HL-60/S4 treated with phorbol 12-myristate 13-acetate at 8.2 ng/mL for 4 days and 3 days (cell line): Measurements from ENCODE around the gene MMP24OS.

Experiments used
- in situ Hi-C: fragments of 300-500 bp; cut with MboI; formaldehyde crosslinking; loops from 2 replicates; pipeline ENCODE4 v1.15.0; 2022; ENCODE audit warnings: low sequenced_read_pairs

Gene MMP24OS

DNA sequence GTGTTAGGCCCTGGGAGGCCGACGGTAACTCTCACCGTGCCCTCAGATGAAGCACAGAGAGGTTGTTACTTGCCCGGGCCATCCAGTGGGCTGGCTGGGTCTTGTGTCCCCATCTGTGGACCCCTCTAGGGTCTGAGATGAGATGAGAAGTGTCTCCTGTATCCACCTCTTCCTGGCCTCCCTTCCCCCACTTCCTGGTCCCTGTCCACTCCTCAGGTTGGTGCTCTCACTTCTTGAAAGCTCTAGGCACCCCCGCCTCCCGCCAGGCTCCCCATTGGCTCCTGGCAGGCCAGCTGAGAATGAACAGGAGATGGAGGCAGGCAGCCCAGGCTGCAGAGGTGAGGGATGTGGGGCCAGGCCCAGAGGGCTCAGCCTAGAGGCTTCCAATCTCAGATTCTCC lies 1.5 kb downstream of the MMP24OS start:
- in situ Hi-C loops: no loop called here

GRCh38 chr20:35275741-35276251 lies 2.1 kb downstream of the MMP24OS start:
- in situ Hi-C loops: no loop called here

- in situ Hi-C loops: loop anchor here (25.0 kb wide), 1 partner anchor 437 kb away; the partner anchor contains the start of gene NCOA6
Measured at GRCh38 chr20:35274172-35275092, 3.5 kb downstream of the MMP24OS start.

DNA sequence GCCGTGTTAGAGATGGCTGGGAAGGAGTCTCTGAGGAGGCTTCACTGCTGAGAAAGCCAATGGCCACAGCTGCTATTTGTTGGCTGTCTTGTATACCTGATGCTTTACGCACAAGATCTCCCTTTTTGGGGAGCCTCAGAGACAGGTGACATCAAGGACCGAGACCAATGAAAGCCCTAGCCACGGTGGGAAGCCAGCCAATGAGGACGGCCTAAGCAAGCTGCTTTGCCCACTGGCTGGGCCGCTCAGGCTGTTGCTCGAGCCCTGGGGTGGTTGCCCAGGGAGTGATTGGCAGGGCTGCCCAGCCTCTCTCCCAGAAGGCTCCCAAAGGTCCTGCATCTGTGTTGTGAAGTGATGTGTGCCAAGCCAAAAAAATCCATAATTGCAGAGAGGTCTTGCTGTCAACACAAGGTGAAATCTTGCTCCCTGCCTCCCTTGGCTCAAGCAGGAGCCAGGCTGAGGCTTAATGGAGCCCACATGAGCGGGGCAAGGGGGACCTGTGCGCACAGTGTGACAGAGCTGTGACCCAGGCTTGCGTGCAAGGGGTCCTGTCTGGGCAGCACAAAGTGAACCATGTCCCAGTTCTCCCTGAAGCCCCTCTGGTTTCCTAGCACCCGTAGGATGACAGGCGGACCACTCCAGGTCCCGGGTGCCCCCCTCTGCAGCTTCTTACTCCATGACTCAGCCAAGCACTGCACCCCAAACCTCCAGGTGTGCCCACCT lies 4.3 kb downstream of the MMP24OS start:
- in situ Hi-C loops: loop anchor here (25.0 kb wide), 1 partner anchor 436 kb away; the partner anchor contains the start of gene NCOA6

DNA sequence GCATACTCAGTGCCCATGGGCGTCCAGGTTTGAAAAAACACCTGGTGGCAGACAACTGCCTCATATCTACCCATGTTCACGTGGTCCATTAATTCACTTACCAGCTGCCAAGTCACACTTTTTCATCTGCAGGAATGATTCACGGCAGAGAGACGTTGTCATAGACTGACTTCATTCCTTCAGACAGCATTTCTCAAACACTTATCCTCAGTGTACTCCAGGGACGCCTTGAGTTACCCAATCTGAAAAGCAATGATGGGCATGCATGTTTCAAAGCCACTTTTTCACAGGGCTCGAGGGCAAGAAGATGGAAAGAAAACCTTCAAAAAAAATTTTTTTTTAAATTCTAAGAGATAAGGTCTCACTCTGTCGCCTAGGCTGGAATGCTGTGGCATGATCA lies 6.0 kb downstream of the MMP24OS start:
- in situ Hi-C loops: loop anchor here (25.0 kb wide), 1 partner anchor 435 kb away; the partner anchor contains the start of gene NCOA6

GRCh38 chr20:35271073-35271882 lies 6.6 kb downstream of the MMP24OS start:
- in situ Hi-C loops: loop anchor here (25.0 kb wide), 1 partner anchor 434 kb away; the partner anchor contains the start of gene NCOA6

- in situ Hi-C loops: loop anchor here (25.0 kb wide), 1 partner anchor 433 kb away; the partner anchor contains the start of gene NCOA6
Measured at GRCh38 chr20:35270021-35270902, 7.7 kb downstream of the MMP24OS start.

DNA sequence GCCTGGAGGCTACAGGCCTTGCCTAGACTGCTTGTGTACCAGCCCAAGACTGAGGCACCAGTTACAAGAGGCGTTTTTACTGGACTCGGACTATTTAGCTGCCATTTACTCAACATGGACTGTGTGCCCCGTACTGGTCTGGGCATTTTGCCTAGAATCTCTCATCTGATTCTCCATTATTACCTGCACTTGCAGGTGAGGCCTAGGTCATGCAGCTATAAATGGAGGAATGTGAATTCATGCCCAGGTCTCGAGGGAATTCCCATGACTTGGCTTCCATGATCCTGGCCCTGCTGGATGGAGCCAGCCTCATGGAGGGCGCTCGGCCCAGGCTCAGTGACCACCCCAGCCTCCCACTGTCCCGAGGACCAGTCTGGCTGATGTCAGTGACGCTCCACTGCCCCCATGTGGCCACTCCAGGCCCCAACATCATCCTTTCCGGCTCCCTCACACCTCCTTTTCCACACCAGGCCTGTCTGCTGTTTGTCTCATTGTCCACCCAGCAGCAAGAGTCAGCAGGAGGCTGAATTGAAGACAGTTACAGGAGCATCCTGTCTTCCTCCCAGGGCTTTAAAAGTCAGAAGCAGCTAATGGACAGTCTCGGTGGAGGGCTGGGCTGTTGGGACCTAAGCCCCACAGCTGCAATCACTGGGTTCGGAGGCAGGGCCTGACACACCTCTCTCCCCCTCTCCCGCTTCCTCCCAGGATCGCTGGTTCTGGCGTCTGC lies 8.7 kb downstream of the MMP24OS start:
- in situ Hi-C loops: loop anchor here (25.0 kb wide), 1 partner anchor 432 kb away; the partner anchor contains the start of gene NCOA6

- in situ Hi-C loops: loop anchor here (25.0 kb wide), 1 partner anchor 430 kb away; the partner anchor contains the start of gene NCOA6
Measured at GRCh38 chr20:35267092-35267491, 10.8 kb downstream of the MMP24OS start.

DNA sequence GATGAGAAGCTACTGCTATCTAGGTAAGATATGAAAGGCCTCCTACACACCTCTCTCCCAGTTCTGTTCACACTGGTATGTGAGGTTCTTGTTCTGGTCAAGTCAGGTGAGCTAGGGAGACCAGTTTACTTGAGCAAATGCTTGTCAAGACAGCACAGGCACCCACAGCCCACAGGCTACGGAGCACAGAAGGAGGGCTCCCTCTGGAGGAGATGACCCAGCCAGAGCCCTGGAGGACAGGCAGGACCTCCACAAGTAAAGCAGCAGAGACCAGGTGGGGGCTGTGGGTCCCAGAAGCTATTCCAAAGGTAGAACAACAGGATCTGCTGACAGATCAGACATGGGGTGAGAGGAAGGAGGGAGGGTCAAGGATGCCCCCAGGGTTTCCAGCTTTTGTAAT lies 13.2 kb downstream of the MMP24OS start:
- in situ Hi-C loops: loop anchor here (25.0 kb wide), 1 partner anchor 427 kb away; the partner anchor contains the start of gene NCOA6

DNA sequence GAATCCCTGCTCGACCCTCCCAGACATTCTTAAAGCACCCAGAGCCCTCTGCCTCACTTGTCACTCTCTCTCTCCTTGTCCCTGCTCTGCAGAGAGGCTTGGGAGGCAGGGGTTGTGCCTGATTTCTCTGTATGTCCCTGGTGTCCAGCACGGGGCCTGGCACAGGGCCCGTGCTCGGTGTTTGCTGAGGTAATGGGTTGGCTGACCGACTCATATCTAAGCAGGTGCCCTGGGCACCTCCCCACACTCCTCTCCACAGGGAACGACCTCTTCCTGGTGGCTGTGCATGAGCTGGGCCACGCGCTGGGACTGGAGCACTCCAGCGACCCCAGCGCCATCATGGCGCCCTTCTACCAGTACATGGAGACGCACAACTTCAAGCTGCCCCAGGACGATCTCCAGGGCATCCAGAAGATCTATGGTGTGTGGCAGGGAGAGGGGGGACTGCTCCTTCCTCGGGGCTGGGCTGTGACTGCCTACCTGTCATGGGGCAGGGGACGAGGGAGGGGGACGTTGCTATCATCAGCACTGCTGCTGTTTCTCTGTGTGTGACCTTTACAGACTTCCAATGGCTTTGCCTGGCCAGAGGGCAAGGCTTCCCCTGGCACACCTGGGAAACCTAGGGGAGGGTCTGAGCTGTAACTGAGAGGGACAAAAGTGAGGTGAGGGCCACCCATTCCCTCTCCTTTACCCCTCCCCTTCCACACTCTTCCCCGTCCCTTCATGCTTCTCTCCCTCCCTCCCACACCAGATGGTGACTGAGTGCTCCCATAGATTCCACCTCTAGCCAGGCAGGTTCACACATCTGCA lies 14.2 kb downstream of the MMP24OS start:
- in situ Hi-C loops: loop anchor here (25.0 kb wide), 1 partner anchor 426 kb away; the partner anchor contains the start of gene NCOA6

DNA sequence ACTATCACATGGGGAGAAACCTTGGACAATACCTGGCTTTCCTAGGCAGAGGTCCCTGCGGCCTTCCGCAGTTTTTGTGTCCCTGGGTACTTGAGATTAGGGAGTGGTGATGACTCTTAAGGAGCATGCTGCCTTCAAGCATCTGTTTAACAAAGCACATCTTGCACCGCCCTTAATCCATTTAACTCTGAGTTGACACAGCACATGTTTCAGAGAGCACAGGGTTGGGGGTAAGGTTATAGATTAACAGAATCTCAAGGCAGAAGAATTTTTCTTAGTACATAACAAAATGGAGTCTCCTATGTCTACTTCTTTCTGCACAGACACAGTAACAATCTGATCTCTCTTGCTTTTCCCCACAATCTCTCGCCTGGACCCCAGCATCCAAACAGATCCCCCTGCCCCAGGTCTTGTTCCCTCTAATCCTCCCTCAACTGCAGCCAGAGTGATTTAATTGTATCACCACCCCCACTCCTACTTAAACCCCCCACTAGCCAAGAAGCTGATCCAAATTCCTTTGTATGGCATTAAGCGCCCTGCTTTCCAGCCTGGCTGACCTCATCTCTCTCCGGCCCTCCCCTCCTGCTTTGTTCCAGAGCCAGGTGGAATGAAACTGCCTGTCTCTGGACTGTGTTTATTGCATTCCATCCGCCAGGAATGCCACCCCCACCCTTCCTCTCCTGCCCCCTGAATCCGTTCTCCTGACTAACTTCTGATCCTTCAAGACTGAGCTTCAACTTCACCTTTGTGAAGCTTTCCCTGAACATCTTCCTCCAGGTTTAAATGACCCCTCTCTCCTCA lies 15.0 kb downstream of the MMP24OS start:
- in situ Hi-C loops: loop anchor here (25.0 kb wide), 1 partner anchor 426 kb away; the partner anchor contains the start of gene NCOA6

DNA sequence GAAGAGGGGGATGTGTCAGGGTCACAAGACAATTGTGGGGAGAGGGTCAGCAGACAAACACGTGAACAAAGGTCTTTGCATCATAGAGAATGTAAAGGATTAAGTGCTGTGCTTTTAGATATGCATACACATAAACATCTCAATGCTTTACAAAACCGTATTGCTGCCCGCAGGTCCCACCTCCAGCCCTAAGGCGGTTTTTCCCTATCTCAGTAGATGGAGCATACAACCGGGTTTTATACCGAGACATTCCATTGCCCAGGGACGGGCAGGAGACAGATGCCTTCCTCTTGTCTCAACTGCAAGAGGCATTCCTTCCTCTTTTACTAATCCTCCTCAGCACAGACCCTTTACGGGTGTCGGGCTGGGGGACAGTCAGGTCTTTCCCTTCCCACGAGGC lies 15.6 kb downstream of the MMP24OS start:
- in situ Hi-C loops: loop anchor here (25.0 kb wide), 1 partner anchor 425 kb away; the partner anchor contains the start of gene NCOA6

DNA sequence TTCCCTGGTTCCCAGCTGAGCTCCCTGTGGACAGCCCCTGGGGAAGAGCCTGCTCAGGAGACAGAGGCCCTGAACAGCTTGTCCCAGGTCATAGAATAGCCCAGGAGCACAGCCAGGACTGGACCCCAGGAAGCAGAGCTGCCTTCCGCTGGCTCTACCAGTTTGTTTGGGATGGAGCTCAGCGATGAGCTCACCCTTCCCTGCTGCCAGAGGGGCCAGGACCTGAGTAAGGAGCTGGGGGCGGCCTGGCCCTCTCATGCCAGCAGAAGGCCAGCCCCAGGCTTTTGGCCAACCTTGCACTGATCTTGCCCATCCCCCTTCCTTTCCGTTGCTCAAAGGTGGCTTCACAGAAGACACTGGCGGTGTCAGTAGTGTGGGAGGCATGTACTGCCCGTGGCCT lies 17.5 kb downstream of the MMP24OS start:
- in situ Hi-C loops: loop anchor here (25.0 kb wide), 1 partner anchor 423 kb away; the partner anchor contains the start of gene NCOA6

DNA sequence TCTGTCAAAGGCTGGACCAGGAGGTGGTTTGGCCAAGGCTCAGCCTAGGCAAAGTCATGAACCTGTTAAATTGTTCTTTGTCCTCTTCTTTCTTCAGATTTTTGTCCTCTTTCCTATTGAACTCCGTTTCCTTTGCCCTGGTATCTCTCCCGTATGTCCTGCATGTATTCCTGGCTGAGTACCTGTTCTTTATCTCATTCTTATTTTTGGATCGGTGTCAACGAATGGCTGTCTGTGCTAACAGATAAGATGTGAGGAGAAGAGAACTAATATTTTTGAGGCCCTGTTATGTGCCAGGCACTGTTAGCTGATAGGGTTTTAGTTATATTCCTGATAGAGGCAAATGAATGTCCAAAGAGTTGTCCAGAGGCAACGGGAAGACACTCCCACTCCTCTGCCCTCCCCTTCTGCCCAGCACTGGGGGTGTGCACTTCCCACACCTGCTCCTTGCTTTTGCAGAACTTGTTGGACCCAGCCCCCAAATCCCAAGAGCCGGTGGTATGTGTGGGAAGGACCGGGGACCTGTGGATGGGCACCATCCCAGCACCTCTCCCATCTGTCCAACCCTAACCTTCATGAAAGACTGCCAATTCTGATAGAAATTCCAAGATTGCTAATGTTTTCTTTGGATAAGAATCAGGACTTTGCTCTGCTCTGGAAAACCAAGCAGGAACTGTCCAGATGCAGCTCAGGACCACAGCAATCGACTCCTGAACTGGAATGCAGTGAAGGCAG lies 20.6 kb downstream of the MMP24OS start:
- in situ Hi-C loops: loop anchor here (25.0 kb wide), 1 partner anchor 420 kb away; the partner anchor contains the start of gene NCOA6
